BLaER1 (cell line): Measurements from ENCODE around the gene PEPD.

Source experiments
- H3K27ac ChIP-seq: shearing (Covaris generic); formaldehyde crosslinking; 2 replicates; pipeline ENCODE4 v1.8.1; 2022
- H3K27me3 ChIP-seq: shearing (Covaris generic); formaldehyde crosslinking; 2 replicates; pipeline ENCODE4 v1.8.1; 2022
- H3K36me3 ChIP-seq: shearing (Covaris generic); formaldehyde crosslinking; 2 replicates; pipeline ENCODE4 v1.8.1; 2022
- H3K4me1 ChIP-seq: shearing (Covaris generic); formaldehyde crosslinking; 2 replicates; pipeline ENCODE4 v1.8.1; 2022
- H3K4me2 ChIP-seq: shearing (Covaris generic); formaldehyde crosslinking; 2 replicates; pipeline ENCODE4 v1.8.1; 2022
- H3K4me3 ChIP-seq: shearing (Covaris generic); formaldehyde crosslinking; 2 replicates; pipeline ENCODE4 v1.8.1; 2022
- H3K9ac ChIP-seq: shearing (Covaris generic); formaldehyde crosslinking; 2 replicates; pipeline ENCODE4 v1.8.1; 2022
- H3K9me3 ChIP-seq: shearing (Covaris generic); formaldehyde crosslinking; 2 replicates; pipeline ENCODE4 v1.8.1; 2022
- H4K20me1 ChIP-seq: shearing (Covaris generic); formaldehyde crosslinking; 2 replicates; pipeline ENCODE4 v1.8.1; 2022
- Cebpa-rat ChIP-seq: shearing (Covaris generic); IDR thresholded peaks from 2 replicates; pipeline ENCODE4 v1.8.1; 2022

PEPD gene

DNA sequence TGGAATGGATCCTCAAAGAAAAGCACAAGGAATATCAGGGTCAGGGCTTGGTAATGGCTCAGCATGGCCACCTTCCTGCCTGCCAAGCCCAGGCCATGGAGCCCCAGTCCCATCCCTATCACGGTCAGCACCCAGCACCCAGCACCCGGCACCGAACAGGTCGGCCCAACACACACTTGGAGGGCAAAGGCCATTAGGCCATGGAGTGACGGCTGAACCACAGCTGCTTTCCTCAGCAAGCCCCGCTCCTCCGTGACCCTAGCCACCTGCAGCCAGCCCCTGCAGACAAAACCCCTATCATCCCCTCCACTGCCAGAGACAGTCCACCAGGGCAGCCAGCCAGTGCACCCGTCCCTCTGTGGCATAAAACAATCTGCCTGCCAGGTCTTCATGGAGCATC lies 20.6 kb downstream of the PEPD start:
- Histone ChIP-seq H3K27me3 (no peaks in the 10 kb centered on the region), H3K36me3 (peaks cover 26% of the 10 kb centered on the region), H3K4me1 (no peaks in the 10 kb centered on the region), H3K9ac (no peak overlapping the region), H3K4me2 (no peak overlapping the region), H4K20me1 (peaks cover 4% of the 10 kb centered on the region; the same call in 1 of the 2 replicates), H3K27ac (no peak overlapping the region), H3K9me3 (no peaks in the 10 kb centered on the region), H3K4me3 (no peak overlapping the region)
- no peak for TF ChIP-seq Cebpa-rat

DNA sequence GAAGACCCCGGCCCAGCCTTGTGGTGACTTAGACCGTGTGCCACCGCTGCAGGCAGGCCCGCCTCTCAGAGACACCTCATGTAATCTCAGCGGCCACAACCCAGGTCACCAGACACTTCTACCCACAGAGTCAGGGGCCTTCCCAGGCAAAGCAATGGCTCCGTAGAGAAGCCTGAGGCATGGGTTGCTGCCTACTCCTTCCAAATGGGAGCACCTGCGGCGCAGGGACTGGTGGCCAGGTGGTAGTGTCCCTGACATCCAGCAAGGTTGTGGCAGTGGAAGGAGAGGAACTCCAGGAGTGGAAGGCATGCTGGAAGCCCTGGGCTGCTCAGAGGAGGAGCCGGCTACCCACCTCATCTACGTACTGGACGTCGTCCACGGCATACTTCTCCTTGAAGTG lies 21.0 kb downstream of the PEPD start:
- peaks cover 26% of the 10 kb centered on the region for H3K36me3 ChIP-seq
- H3K9ac ChIP-seq, result no peak overlapping the region
- no peak overlapping the region for H3K4me2 ChIP-seq
- TF ChIP-seq Cebpa-rat, result no peak
- H3K27me3 ChIP-seq, result no peaks in the 10 kb centered on the region
- H3K4me1 ChIP-seq, result no peaks in the 10 kb centered on the region
- peaks cover 4% of the 10 kb centered on the region; the same call in 1 of the 2 replicates for H4K20me1 ChIP-seq
- H3K27ac ChIP-seq, result no peak overlapping the region
- H3K4me3 ChIP-seq, result no peak overlapping the region
- no peaks in the 10 kb centered on the region for H3K9me3 ChIP-seq

- no peak overlapping the region for H3K4me2 ChIP-seq
- H3K9ac ChIP-seq, result no peak overlapping the region
- peaks cover 26% of the 10 kb centered on the region for H3K36me3 ChIP-seq
- peaks cover 4% of the 10 kb centered on the region; the same call in 1 of the 2 replicates for H4K20me1 ChIP-seq
- TF ChIP-seq Cebpa-rat, result no peak
- no peaks in the 10 kb centered on the region for H3K27me3 ChIP-seq
- H3K4me1 ChIP-seq, result no peaks in the 10 kb centered on the region
- no peaks in the 10 kb centered on the region for H3K9me3 ChIP-seq
- H3K27ac ChIP-seq, result no peak overlapping the region
- no peak overlapping the region for H3K4me3 ChIP-seq
Observed at GRCh38 chr19:33499671-33500506, 21.7 kb downstream of the PEPD start.

DNA sequence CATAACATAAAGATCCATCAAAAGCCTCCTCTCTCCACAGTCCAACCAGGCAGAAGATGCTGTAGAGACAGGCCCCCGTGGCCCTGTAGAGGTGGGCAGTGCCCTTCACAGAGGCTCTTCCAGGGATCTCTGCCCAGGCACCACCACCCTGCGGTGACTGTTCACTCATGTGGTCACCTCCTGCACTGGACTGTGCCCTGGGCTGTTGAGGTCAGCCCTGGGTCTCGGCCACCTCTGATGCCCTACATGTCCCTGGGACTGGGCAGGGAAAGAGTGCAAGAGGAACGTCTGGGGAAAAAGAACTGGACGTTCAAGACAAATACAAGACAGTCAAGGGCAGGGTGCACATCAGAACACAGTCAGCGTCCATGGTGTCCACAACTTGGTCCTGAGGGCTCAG lies 22.3 kb downstream of the PEPD start:
- no peaks in the 10 kb centered on the region for H3K27me3 ChIP-seq
- TF ChIP-seq Cebpa-rat, result no peak
- no peak overlapping the region for H3K9ac ChIP-seq
- no peak overlapping the region for H3K4me3 ChIP-seq
- no peak overlapping the region for H3K4me2 ChIP-seq
- H4K20me1 ChIP-seq, result peaks cover 4% of the 10 kb centered on the region; the same call in 1 of the 2 replicates
- no peaks in the 10 kb centered on the region for H3K9me3 ChIP-seq
- no peaks in the 10 kb centered on the region for H3K4me1 ChIP-seq
- H3K36me3 ChIP-seq, result peaks cover 26% of the 10 kb centered on the region
- no peak overlapping the region for H3K27ac ChIP-seq

GRCh38 chr19:33498391-33499000 lies 23.1 kb downstream of the PEPD start:
- H4K20me1 ChIP-seq, result peaks cover 4% of the 10 kb centered on the region; the same call in 1 of the 2 replicates
- H3K4me2 ChIP-seq, result no peak overlapping the region

GRCh38 chr19:33497778-33498175 lies 23.8 kb downstream of the PEPD start:
- no peak for TF ChIP-seq Cebpa-rat
- Histone ChIP-seq H3K9me3 (no peaks in the 10 kb centered on the region), H3K36me3 (peaks cover 26% of the 10 kb centered on the region)

More at GRCh38 chr19:33498391-33499000, 23.1 kb downstream of the PEPD start:
- Histone ChIP-seq H3K27me3 (no peaks in the 10 kb centered on the region), H3K4me3 (no peak overlapping the region), H3K9me3 (no peaks in the 10 kb centered on the region), H3K9ac (no peak overlapping the region), H3K36me3 (peaks cover 26% of the 10 kb centered on the region), H3K4me1 (no peaks in the 10 kb centered on the region), H3K27ac (no peak overlapping the region)
- no peak for TF ChIP-seq Cebpa-rat

DNA sequence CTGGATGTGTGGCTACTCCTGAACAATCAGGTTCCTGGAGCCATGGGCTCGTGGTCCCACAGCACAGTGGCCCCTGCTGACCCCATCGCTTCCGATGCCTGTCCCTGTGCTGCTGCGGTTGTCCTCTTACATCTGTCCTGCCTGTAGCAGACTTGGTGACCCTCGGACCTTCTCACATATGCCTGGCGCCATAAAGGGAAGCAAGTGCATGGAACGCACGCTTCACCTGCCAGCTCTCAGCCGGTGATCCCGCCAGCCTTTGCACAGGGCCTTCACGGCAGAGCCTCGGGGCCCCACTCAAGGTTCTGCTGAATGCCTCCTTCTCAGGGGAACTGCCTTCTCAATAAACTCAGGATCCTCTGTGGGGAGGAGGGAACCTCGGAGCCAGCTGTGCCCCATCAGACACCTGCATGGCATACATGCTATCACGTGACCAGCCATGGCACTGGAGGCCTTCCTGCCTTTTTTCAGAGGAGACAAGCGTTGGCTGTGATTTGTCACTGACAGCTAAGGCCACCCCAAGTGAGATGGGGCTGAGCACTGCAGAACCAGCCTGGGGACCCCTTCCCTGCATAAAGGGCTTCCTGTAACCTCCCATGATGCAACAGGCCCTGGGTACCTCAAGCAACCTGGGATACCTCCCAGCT lies 24.3 kb downstream of the PEPD start:
- Histone ChIP-seq H3K4me3 (no peak overlapping the region), H3K4me1 (no peaks in the 10 kb centered on the region), H3K36me3 (peaks cover 26% of the 10 kb centered on the region), H3K4me2 (no peak overlapping the region), H3K9me3 (no peaks in the 10 kb centered on the region), H3K9ac (no peak overlapping the region), H4K20me1 (peaks cover 4% of the 10 kb centered on the region; the same call in 1 of the 2 replicates), H3K27ac (no peak overlapping the region), H3K27me3 (no peaks in the 10 kb centered on the region)
- no peak for TF ChIP-seq Cebpa-rat

More at GRCh38 chr19:33497778-33498175, 23.8 kb downstream of the PEPD start:
- Histone ChIP-seq H3K27me3 (no peaks in the 10 kb centered on the region), H3K4me1 (no peaks in the 10 kb centered on the region), H3K27ac (no peak overlapping the region), H3K9ac (no peak overlapping the region), H3K4me2 (no peak overlapping the region), H3K4me3 (no peak overlapping the region), H4K20me1 (peaks cover 4% of the 10 kb centered on the region; the same call in 1 of the 2 replicates)

DNA sequence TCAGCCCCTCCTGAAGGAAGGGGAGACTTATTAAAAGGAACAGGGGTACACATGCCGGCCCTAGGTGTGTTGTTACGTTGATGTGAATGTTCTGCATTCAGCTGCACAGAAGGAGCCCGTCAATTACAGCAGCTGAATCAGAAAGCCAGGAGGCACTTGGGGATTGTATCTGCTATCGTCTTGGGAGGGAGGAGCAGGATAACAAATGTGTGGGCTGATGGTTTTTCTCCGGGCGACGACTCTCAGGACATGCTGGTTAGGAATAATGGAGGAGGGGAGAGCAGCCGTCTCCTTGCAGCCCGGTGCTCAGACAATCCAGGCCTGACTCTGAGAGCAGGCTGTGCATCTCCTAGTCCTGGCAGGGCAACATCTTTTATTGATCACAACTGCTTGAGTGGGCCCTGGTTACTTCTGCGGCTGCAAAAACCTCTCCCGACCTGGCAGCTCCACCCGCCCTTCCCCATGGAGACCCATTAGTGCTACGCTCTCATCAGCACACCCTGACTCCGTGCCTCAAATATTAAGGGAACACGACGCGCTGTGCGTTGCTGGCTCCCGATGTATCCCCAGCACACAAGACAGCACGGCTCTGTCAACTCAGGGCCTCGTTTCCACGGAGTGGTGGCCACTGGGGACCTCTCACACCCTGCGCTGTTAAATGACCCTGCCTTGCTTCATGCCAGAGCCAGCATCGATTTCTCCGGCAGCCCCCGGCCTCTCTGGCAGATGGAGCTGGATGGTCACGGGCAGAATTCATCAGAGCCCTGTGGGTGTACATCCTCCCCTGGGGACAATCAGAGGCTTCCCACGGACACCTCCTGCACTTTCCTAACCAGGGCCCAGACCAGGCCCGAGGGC lies 25.3 kb downstream of the PEPD start:
- TF ChIP-seq Cebpa-rat, result no peak
- no peaks in the 10 kb centered on the region for H3K9me3 ChIP-seq
- H3K4me3 ChIP-seq, result no peak overlapping the region
- H3K4me1 ChIP-seq, result no peaks in the 10 kb centered on the region
- H3K27ac ChIP-seq, result no peak overlapping the region
- H4K20me1 ChIP-seq, result peaks cover 4% of the 10 kb centered on the region; the same call in 1 of the 2 replicates
- peaks cover 26% of the 10 kb centered on the region for H3K36me3 ChIP-seq
- no peaks in the 10 kb centered on the region for H3K27me3 ChIP-seq
- H3K4me2 ChIP-seq, result no peak overlapping the region
- no peak overlapping the region for H3K9ac ChIP-seq
